CD4-positive, alpha-beta T cell (primary cell): Measurements from ENCODE around the gene BMPR2. TPM values are rescaled to one million over a fixed set of nuclear protein-coding genes. Genes with fewer than 3 reads are reported as not detected.

Source experiments
- ATAC-seq: fragments of 200-7000 bp; cut with Tn5 transposase; one replicate; pipeline ENCODE4 v1.10.0; 2022; ENCODE audit warnings: mild to moderate bottlenecking; ENCODE audit not compliant: poor library complexity
- CTCF ChIA-PET: fragments of 350-600 bp; sonication (Branson Sonifier 250); formaldehyde crosslinking; loops from one replicate; lab custom pipeline; 2021; ENCODE audit warnings: antibody characterized with exemption, inconsistent platforms; lab: Charles Lee
- POLR2A ChIA-PET: fragments of 350-600 bp; sonication (Branson Sonifier 250); formaldehyde crosslinking; loops from one replicate; lab custom pipeline; 2021; ENCODE audit warnings: antibody characterized with exemption, inconsistent platforms; lab: Charles Lee
- DNase-seq, 14 experiments: peaks; one replicate each; pipeline ENCODE4 v3.0.0-alpha.2; 2013 to 2020; ENCODE audit warnings: mixed read lengths in 2 of 14
- H3K27ac ChIP-seq, 2 donors: one replicate each; pipeline versions ENCODE4 v1.5.1 to v1.7.0; 2013; ENCODE audit warnings: low read length in 2 of 2, low read depth in 1 of 2, mild to moderate bottlenecking in 1 of 2
- H3K27me3 ChIP-seq, 2 experiments: 1 replicate in 1 of 2; 2 replicates in 1 of 2; pipeline versions ENCODE4 v1.6.1 to v1.7.0; 2013; ENCODE audit warnings: low read length in 2 of 2, control low read depth in 1 of 2, mild to moderate bottlenecking in 1 of 2, moderate library complexity in 1 of 2; ENCODE audit not compliant: insufficient read depth in 2 of 2, control insufficient read depth in 1 of 2
- H3K36me3 ChIP-seq: one replicate; pipeline ENCODE4 v1.6.1; 2013; ENCODE audit warnings: low read length, control low read depth; ENCODE audit not compliant: insufficient read depth
- H3K4me1 ChIP-seq: one replicate; pipeline ENCODE4 v1.6.1; 2013; ENCODE audit warnings: low read length, control low read depth; ENCODE audit not compliant: insufficient read depth
- H3K4me3 ChIP-seq: one replicate; pipeline ENCODE4 v1.5.1; 2013; ENCODE audit warnings: mild to moderate bottlenecking, low read length, moderate library complexity
- H3K9me3 ChIP-seq, 2 experiments: 1 replicate in 1 of 2; 2 replicates in 1 of 2; pipeline versions ENCODE4 v1.6.1 to v1.7.0; 2013; ENCODE audit warnings: low read length in 2 of 2, mild to moderate bottlenecking in 2 of 2, control low read depth in 1 of 2, moderate library complexity in 1 of 2; ENCODE audit not compliant: control insufficient read depth in 1 of 2, insufficient read depth in 1 of 2
- H3K27ac Mint-ChIP-seq: one replicate; pipeline ENCODE4 v1.8.0; 2020; ENCODE audit warnings: mixed read lengths
- H3K27me3 Mint-ChIP-seq: one replicate; pipeline ENCODE4 v1.8.0; 2021; ENCODE audit warnings: mixed read lengths
- H3K36me3 Mint-ChIP-seq: one replicate; pipeline ENCODE4 v1.8.0; 2021; ENCODE audit warnings: low read depth, mixed read lengths
- H3K4me1 Mint-ChIP-seq: one replicate; pipeline ENCODE4 v1.8.0; 2021; ENCODE audit warnings: low read depth, mixed read lengths
- H3K4me3 Mint-ChIP-seq: one replicate; pipeline ENCODE4 v1.8.0; 2020; ENCODE audit warnings: mild to moderate bottlenecking, mixed read lengths
- H3K9me3 Mint-ChIP-seq: one replicate; pipeline ENCODE4 v1.8.0; 2020; ENCODE audit warnings: mixed read lengths
- CTCF ChIP-seq: fragments of 200-600 bp; IDR thresholded peaks from one replicate; pipeline ENCODE4 v1.8.0; 2022; ENCODE audit warnings: antibody characterized with exemption, mild to moderate bottlenecking
- intact Hi-C, 2 experiments: fragments of 100-400 bp; cut with DNase I in 1 of 2; cut with micrococcal nuclease in 1 of 2; formaldehyde crosslinking; loops; one replicate each; pipeline versions ENCODE4 v1.15.1 to v1.9.0; 2023 to 2025; cut with DNase I, micrococcal nuclease
- total RNA-seq, 174 experiments: library from RNA in 2 of 174; stranded (reverse) in 2 of 174; gene quantifications; one replicate each; pipeline ENCODE4 v1.2.3 and lab custom pipeline; 2021 to 2026

The BMPR2 gene
- total RNA-seq, 2 experiments from 2014 or later: 12.7 to 12.8 TPM

- no peaks in the 10 kb centered on the region for H3K27me3 ChIP-seq
- DNase-seq (no peak), ATAC-seq (no peak)
- CTCF ChIA-PET: no interaction called here
- H3K4me3 Mint-ChIP-seq: no peak overlapping the region
- H3K4me3 ChIP-seq: no peak overlapping the region
- POLR2A ChIA-PET: no interaction called here
- no peaks in the 10 kb centered on the region for H3K36me3 ChIP-seq
- H3K27ac Mint-ChIP-seq: no peak overlapping the region
- TF ChIP-seq CTCF: no peak
- H3K9me3 ChIP-seq: no peaks in the 10 kb centered on the region
- H3K9me3 Mint-ChIP-seq: no peaks in the 10 kb centered on the region
- H3K27ac ChIP-seq: no peak overlapping the region
- no peaks in the 10 kb centered on the region for H3K4me1 ChIP-seq
- H3K4me1 Mint-ChIP-seq: peaks cover 7% of the 10 kb centered on the region
- intact Hi-C loops: no loop called here
- no peaks in the 10 kb centered on the region for H3K27me3 Mint-ChIP-seq
- H3K36me3 Mint-ChIP-seq: no peaks in the 10 kb centered on the region
Observed at GRCh38 chr2:202605174-202605573, 229.0 kb downstream of the BMPR2 start.

GRCh38 chr2:202608142-202608852, 232.2 kb downstream of the BMPR2 start:
- Mint-ChIP-seq H3K4me3 (no peak overlapping the region), H3K4me1 (peaks cover 7% of the 10 kb centered on the region), H3K9me3 (no peaks in the 10 kb centered on the region), H3K27me3 (no peaks in the 10 kb centered on the region), H3K27ac (no peak overlapping the region), H3K36me3 (no peaks in the 10 kb centered on the region)
- POLR2A ChIA-PET: no interaction called here
- Histone ChIP-seq H3K27me3 (no peaks in the 10 kb centered on the region), H3K9me3 (no peaks in the 10 kb centered on the region), H3K27ac (no peak overlapping the region), H3K4me1 (no peaks in the 10 kb centered on the region), H3K36me3 (no peaks in the 10 kb centered on the region), H3K4me3 (no peak overlapping the region)
- CTCF ChIA-PET: interaction anchor here (1.0 kb wide), 1 partner anchor 12 kb away, joined by 3 read pairs; no protein-coding TSS in a partner anchor
- intact Hi-C loops: no loop called here
- peak in 1 of 14 experiments; percentile 28 for DNase-seq
- no peak for ATAC-seq
- TF ChIP-seq CTCF: no peak

- intact Hi-C loops: no loop called here
- H3K9me3 ChIP-seq: no peaks in the 10 kb centered on the region
- CTCF ChIA-PET: no interaction called here
- no peak for ATAC-seq
- Mint-ChIP-seq H3K4me3 (no peak overlapping the region), H3K4me1 (peaks cover 7% of the 10 kb centered on the region), H3K27ac (no peak overlapping the region), H3K36me3 (no peaks in the 10 kb centered on the region), H3K27me3 (no peaks in the 10 kb centered on the region), H3K9me3 (no peaks in the 10 kb centered on the region)
- TF ChIP-seq CTCF: no peak
- H3K36me3 ChIP-seq: no peaks in the 10 kb centered on the region
- POLR2A ChIA-PET: interaction anchor here (0.6 kb wide), 1 partner anchor 223 kb away, joined by 3 read pairs; no protein-coding TSS in a partner anchor
- DNase-seq: no peak
- no peak overlapping the region for H3K27ac ChIP-seq
- no peak overlapping the region for H3K4me3 ChIP-seq
- no peaks in the 10 kb centered on the region for H3K27me3 ChIP-seq
- no peaks in the 10 kb centered on the region for H3K4me1 ChIP-seq
Observed at GRCh38 chr2:202609381-202610145, 233.4 kb downstream of the BMPR2 start.
